Kidney epithelial cell (primary cell): ENCODE results near the gene AGER. TPM values are rescaled to one million over a fixed set of nuclear protein-coding genes. Genes with fewer than 3 reads are reported as not detected.
A peak's percentile ranks its signal among the peaks of the same experiment; 100 is the strongest.

Experiments
- DNase-seq: peaks from one replicate; pipeline ENCODE4 v3.0.0-alpha.2; 2010; ENCODE audit warnings: low read depth
- H3K27me3 ChIP-seq: 2 replicates; pipeline ENCODE4 v1.6.0; 2011; ENCODE audit warnings: low read length; ENCODE audit not compliant: control insufficient read depth, insufficient read depth
- H3K36me3 ChIP-seq: 2 replicates; pipeline ENCODE4 v1.5.1; 2011; ENCODE audit warnings: low read length; ENCODE audit not compliant: control insufficient read depth, insufficient read depth
- H3K4me3 ChIP-seq: 2 replicates; pipeline ENCODE4 v1.5.1; 2011; ENCODE audit warnings: low read depth, mild to moderate bottlenecking, control low read depth, low read length
- total RNA-seq: library from RNA; depleted of rRNA; stranded (reverse); fragments of >200 nt; gene quantifications from 2 replicates; pipeline ENCODE4 v1.2.3, GENCODE V29; 2015
- TF ChIP-seq, protein P1 (sequence below): IDR thresholded peaks from 2 replicates; pipeline ENCODE4 v1.5.1; 2011; ENCODE audit warnings: mild to moderate bottlenecking, moderate library complexity, low read length, control low read depth, inconsistent platforms; ENCODE audit not compliant: insufficient read depth, poor library complexity, severe bottlenecking

Gene AGER
- total RNA-seq, 1 donor from 2014 or later: 0.25 TPM

DNA sequence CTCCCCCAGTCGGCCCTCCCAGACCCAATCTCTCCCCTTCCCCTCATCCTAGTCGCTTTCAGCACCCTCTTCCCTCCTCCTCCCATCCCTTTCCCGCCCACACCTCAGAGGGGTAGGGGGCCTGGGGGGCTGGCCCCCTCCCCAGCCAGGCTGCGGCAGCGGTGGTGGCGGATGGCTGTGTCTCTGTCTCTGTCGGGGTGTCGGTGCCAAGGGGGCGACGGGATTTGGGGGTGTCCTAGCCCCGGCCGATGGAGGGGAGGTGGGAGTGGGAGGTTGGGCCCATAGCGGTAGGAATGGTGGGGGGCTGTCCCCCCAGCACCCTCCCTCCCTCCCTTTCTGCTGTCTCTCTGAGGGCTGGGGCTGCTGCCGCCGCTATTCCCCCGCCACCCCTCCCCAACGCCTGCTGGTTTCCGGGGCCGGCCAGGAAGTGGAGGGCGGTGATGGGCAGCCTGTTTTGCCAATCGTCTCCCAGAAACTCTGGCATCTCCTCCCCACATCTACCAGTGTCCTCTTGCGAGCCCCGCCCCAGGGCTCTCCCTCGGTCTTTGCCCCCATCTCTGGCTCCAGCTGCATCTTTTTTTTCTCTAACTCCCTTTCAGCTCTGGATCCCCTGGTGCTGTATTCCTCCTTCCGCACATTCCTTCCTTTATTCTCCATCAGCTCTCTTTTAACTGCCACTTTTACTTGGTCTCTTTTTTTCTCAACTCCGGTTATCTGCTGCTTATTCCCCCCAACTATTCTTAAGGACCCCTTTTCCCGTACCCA lies 8.2 kb downstream of the AGER start, which contains the start of gene AGPAT1:
AGPAT1 (minus strand) TSS at position 374 of the 765 bp plus-strand sequence. CDS start 4,588 bp downstream, outside the sequence.
- TF ChIP-seq, protein P1, sequence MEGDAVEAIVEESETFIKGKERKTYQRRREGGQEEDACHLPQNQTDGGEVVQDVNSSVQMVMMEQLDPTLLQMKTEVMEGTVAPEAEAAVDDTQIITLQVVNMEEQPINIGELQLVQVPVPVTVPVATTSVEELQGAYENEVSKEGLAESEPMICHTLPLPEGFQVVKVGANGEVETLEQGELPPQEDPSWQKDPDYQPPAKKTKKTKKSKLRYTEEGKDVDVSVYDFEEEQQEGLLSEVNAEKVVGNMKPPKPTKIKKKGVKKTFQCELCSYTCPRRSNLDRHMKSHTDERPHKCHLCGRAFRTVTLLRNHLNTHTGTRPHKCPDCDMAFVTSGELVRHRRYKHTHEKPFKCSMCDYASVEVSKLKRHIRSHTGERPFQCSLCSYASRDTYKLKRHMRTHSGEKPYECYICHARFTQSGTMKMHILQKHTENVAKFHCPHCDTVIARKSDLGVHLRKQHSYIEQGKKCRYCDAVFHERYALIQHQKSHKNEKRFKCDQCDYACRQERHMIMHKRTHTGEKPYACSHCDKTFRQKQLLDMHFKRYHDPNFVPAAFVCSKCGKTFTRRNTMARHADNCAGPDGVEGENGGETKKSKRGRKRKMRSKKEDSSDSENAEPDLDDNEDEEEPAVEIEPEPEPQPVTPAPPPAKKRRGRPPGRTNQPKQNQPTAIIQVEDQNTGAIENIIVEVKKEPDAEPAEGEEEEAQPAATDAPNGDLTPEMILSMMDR: no peak
- no peaks in the 10 kb centered on the region for H3K27me3 ChIP-seq
- H3K36me3 ChIP-seq: no peaks in the 10 kb centered on the region
- peak within 1 kb of the TSS; percentile 99 for H3K4me3 ChIP-seq
- DNase-seq: peak; percentile 81

DNA sequence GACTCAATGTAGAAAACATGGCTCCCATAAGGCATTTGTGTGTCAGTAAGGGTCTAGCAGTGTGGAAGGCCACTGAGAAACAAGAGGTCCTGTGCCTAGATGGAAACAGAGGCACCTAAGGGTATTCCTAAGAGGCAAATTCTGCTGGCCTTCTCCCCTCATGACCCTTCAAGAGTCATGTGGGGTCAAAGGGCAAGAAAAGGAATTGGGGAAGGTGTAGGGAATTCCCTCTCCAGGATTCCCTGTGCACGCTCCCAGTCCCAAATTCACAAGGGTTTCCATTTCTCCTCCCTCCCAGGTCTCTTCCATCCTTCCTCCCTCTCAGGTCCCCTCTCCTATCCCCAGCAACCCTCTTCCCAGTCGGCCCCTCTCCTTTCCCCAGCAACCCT lies 8.7 kb downstream of the AGER start:
- Histone ChIP-seq H3K4me3 (peak overlapping the region; percentile 99), H3K27me3 (no peaks in the 10 kb centered on the region), H3K36me3 (no peaks in the 10 kb centered on the region)
- TF ChIP-seq, protein P1: no peak
- DNase-seq: no peak

DNA sequence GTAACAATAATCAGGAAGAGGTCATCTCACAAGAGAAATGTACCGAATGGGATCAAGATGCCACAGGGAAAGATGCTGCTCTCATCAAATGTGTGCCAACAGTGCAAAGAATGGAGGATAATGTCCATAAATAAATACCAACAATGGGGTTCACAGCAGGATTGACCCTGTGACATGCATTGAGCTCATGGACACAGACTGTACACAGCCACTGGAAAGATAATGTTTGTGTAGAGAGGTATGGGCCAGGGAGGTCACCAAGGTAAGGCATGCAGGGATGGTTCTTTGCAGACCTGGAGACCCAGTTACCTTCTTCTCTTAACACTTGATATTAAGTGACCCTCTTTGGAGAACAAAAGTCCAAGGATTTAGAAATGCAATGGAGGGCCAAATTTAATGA lies 9.6 kb downstream of the AGER start:
- H3K4me3 ChIP-seq: no peak overlapping the region
- H3K27me3 ChIP-seq: no peaks in the 10 kb centered on the region
- TF ChIP-seq, protein P1: no peak
- DNase-seq: no peak
- H3K36me3 ChIP-seq: peaks cover 2% of the 10 kb centered on the region

DNA sequence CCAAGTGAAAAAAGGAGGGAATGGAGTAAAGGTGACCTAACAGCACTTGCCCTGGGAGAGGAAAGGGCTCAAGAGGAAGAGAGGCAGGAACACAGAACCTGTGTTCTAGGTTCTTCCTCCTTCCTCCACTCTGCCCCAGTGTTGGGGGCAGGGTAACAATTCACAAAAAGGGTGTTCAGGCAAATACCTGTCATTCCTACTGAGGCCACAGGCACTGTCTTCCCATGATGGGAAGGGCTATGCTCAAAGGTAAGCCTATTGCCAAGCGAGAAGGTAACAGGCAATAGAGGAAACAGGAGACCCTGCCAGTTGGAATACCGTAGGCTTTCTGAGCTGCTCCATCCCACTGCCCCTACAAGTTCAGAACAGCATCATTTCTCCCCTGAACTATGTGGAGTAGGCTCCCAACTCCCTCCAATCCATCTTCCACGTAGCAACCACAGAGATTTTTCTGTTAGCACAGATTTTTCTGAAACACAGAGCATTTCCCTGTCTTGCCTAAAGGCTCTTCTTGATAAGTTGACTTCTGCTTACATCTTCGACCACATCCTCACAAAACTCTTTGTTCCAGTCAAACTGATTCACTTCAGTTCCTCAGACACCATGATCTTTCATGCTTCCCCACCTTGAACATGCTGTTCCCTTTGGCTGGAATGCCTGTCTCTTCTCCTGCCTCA lies 10.9 kb downstream of the AGER start:
- TF ChIP-seq, protein P1: no peak
- no peaks in the 10 kb centered on the region for H3K27me3 ChIP-seq
- no peak for DNase-seq
- H3K4me3 ChIP-seq: no peak overlapping the region
- peaks cover 2% of the 10 kb centered on the region for H3K36me3 ChIP-seq

DNA sequence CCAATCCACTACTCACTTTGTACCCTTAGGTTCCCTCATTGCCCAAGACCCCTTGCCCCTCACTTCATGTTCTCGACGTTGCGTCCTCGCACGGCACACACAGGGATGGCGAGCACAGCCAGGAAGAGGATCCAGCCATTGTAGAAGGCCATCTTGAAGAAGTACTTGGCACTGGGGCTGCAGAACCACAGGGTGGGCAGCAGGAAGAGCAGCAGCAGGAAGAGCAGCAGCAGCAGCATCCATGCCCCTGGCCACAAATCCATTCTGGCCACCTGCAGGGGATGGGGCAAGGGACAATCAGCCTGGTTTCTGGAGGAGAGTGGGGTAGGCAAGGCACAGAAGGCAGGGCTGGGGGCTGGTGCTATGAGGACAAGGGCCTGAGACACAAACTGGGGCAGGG lies 12.8 kb downstream of the AGER start:
- H3K36me3 ChIP-seq: peaks cover 4% of the 10 kb centered on the region

More for the DNA sequence above, 12.8 kb downstream of the AGER start:
- H3K27me3 ChIP-seq: no peaks in the 10 kb centered on the region
- TF ChIP-seq, protein P1: no peak
- DNase-seq: no peak
- no peak overlapping the region for H3K4me3 ChIP-seq
